H9 (cell line): ENCODE measurements around the gene POU6F2. TPM values are rescaled to one million over a fixed set of nuclear protein-coding genes. Genes with fewer than 3 reads are reported as not detected.

Experiments used
- DNase-seq: peaks from one replicate; pipeline ENCODE4 v3.0.0-alpha.2; 2017
- H2AFZ ChIP-seq: one replicate; pipeline ENCODE4 v1.6.1; 2013; ENCODE audit warnings: mild to moderate bottlenecking, low read length, control low read depth, moderate library complexity
- H2AK5ac ChIP-seq: 2 replicates; pipeline ENCODE4 v1.6.1; 2013; ENCODE audit warnings: low read length, control low read depth, mixed read lengths; ENCODE audit not compliant: insufficient read length
- H2BK120ac ChIP-seq: one replicate; pipeline ENCODE4 v1.6.1; 2013; ENCODE audit warnings: low read depth, mild to moderate bottlenecking, low read length, control low read depth, inconsistent platforms; ENCODE audit not compliant: poor library complexity, severe bottlenecking
- H2BK12ac ChIP-seq: 2 replicates; pipeline ENCODE4 v1.6.1; 2013; ENCODE audit warnings: low read length, control low read depth, mixed read lengths, low read depth; ENCODE audit not compliant: insufficient read length
- H2BK15ac ChIP-seq: 2 replicates; pipeline ENCODE4 v1.6.1; 2013; ENCODE audit warnings: low read depth, low read length, control low read depth
- H2BK20ac ChIP-seq: one replicate; pipeline ENCODE4 v1.6.1; 2013; ENCODE audit warnings: low read depth, mild to moderate bottlenecking, low read length, control low read depth, inconsistent platforms; ENCODE audit not compliant: poor library complexity, severe bottlenecking
- H2BK5ac ChIP-seq: 2 replicates; pipeline ENCODE4 v1.6.1; 2013; ENCODE audit warnings: low read length, control low read depth, mixed read lengths; ENCODE audit not compliant: insufficient read length
- H3K14ac ChIP-seq: 2 replicates; pipeline ENCODE4 v1.6.1; 2013; ENCODE audit warnings: low read length, control low read depth; ENCODE audit not compliant: insufficient read depth
- H3K18ac ChIP-seq: 2 replicates; pipeline ENCODE4 v1.6.1; 2013; ENCODE audit warnings: low read depth, mild to moderate bottlenecking, mixed read lengths, low read length, control low read depth; ENCODE audit not compliant: insufficient read length
- H3K23ac ChIP-seq: 2 replicates; pipeline ENCODE4 v1.6.1; 2013; ENCODE audit warnings: low read length, control low read depth, mixed read lengths, low read depth; ENCODE audit not compliant: insufficient read length
- H3K23me2 ChIP-seq: 2 replicates; pipeline ENCODE4 v1.6.1; 2013; ENCODE audit warnings: low read depth, mild to moderate bottlenecking, mixed read lengths, low read length, control low read depth; ENCODE audit not compliant: insufficient read length, poor library complexity, severe bottlenecking
- H3K27ac ChIP-seq: 2 replicates; pipeline ENCODE4 v1.5.1; 2013; ENCODE audit warnings: low read length, control low read depth, mixed read lengths, low read depth; ENCODE audit not compliant: insufficient read length
- H3K27me3 ChIP-seq: 2 replicates; pipeline ENCODE4 v1.6.1; 2013; ENCODE audit warnings: low read length, control low read depth, inconsistent platforms; ENCODE audit not compliant: insufficient read depth
- H3K4ac ChIP-seq: 2 replicates; pipeline ENCODE4 v1.6.1; 2013; ENCODE audit warnings: low read depth, mild to moderate bottlenecking, control low read depth, inconsistent platforms, low read length, moderate library complexity
- H3K4me1 ChIP-seq: 2 replicates; pipeline ENCODE4 v1.6.1; 2013; ENCODE audit warnings: low read length, control low read depth, inconsistent platforms; ENCODE audit not compliant: insufficient read depth
- H3K4me2 ChIP-seq: 2 replicates; pipeline ENCODE4 v1.6.1; 2013; ENCODE audit warnings: low read length, control low read depth, mixed read lengths; ENCODE audit not compliant: insufficient read length, insufficient read depth
- H3K56ac ChIP-seq: 2 replicates; pipeline ENCODE4 v1.6.1; 2013; ENCODE audit warnings: low read depth, mild to moderate bottlenecking, mixed read lengths, low read length, control low read depth; ENCODE audit not compliant: insufficient read length
- H3K79me1 ChIP-seq: 2 replicates; pipeline ENCODE4 v1.6.1; 2013; ENCODE audit warnings: low read depth, mild to moderate bottlenecking, moderate library complexity, low read length, control low read depth, inconsistent platforms; ENCODE audit not compliant: insufficient read depth, poor library complexity, severe bottlenecking
- H3K79me2 ChIP-seq: 2 replicates; pipeline ENCODE4 v1.6.1; 2013; ENCODE audit warnings: low read length, control low read depth, inconsistent platforms; ENCODE audit not compliant: insufficient read depth
- H3K9ac ChIP-seq: 2 replicates; pipeline ENCODE4 v1.6.1; 2013; ENCODE audit warnings: low read length, control low read depth, mixed read lengths; ENCODE audit not compliant: insufficient read length; ENCODE audit errors: extremely low read depth
- H3K9me3 ChIP-seq: one replicate; pipeline ENCODE4 v1.6.1; 2013; ENCODE audit warnings: low read depth, low read length, inconsistent platforms; ENCODE audit not compliant: control insufficient read depth
- H3T11ph ChIP-seq: one replicate; pipeline ENCODE4 v1.6.1; 2013; ENCODE audit warnings: mild to moderate bottlenecking, low read length, control low read depth, inconsistent platforms
- H4K20me1 ChIP-seq: one replicate; pipeline ENCODE4 v1.6.1; 2013; ENCODE audit not compliant: control insufficient read depth, insufficient read length, insufficient read depth
- H4K5ac ChIP-seq: 2 replicates; pipeline ENCODE4 v1.6.1; 2013; ENCODE audit warnings: low read depth, mild to moderate bottlenecking, mixed read lengths, low read length, control low read depth; ENCODE audit not compliant: insufficient read length
- H4K8ac ChIP-seq: replicated peaks from 2 replicates; pipeline ENCODE4 v1.6.1; 2013; ENCODE audit warnings: low read length, control low read depth, mixed read lengths, low read depth; ENCODE audit not compliant: insufficient read length
- H4K91ac ChIP-seq: 2 replicates; pipeline ENCODE4 v1.6.1; 2013; ENCODE audit warnings: low read depth, mild to moderate bottlenecking, moderate library complexity, mixed read lengths, low read length, control low read depth; ENCODE audit not compliant: insufficient read length
- H3K27ac Mint-ChIP-seq, 3 experiments: 2 replicates in 2 of 3; 3 replicates in 1 of 3; pipeline ENCODE4 v1.8.0; 2020 to 2021; ENCODE audit warnings: mixed read lengths in 3 of 3, mild to moderate bottlenecking in 1 of 3, moderate library complexity in 1 of 3
- H3K27me3 Mint-ChIP-seq: 2 replicates; pipeline ENCODE4 v1.8.0; 2021; ENCODE audit warnings: low read depth, mild to moderate bottlenecking, moderate library complexity, mixed read lengths
- H3K36me3 Mint-ChIP-seq, 3 experiments: 2 replicates in 2 of 3; 3 replicates in 1 of 3; pipeline ENCODE4 v1.8.0; 2020 to 2021; ENCODE audit warnings: low read depth in 3 of 3, mixed read lengths in 3 of 3; ENCODE audit not compliant: insufficient read depth in 1 of 3
- H3K4me1 Mint-ChIP-seq, 2 experiments: 2 replicates each; pipeline ENCODE4 v1.8.0; 2020; ENCODE audit warnings: mixed read lengths in 2 of 2
- H3K4me3 Mint-ChIP-seq, 2 experiments: 2 replicates in 1 of 2; 3 replicates in 1 of 2; pipeline ENCODE4 v1.8.0; 2020 to 2021; ENCODE audit warnings: mild to moderate bottlenecking in 2 of 2, mixed read lengths in 2 of 2, moderate library complexity in 1 of 2
- H3K9me3 Mint-ChIP-seq, 2 experiments: 2 replicates in 1 of 2; 3 replicates in 1 of 2; pipeline ENCODE4 v1.8.0; 2020; ENCODE audit warnings: mild to moderate bottlenecking in 2 of 2, mixed read lengths in 2 of 2, moderate library complexity in 1 of 2
- CTCF ChIP-seq: fragments of 200-600 bp; sonication (generic); conservative IDR thresholded peaks from 3 replicates; pipeline ENCODE4 v1.8.0; 2021; ENCODE audit warnings: antibody characterized with exemption, mild to moderate bottlenecking
- WGBS: extraction: QIAGEN DNeasy Blood & Tissue Kit; methylation state at CpG from one replicate; pipeline ENCODE4 v1.1.7; 2013; ENCODE audit warnings: missing lambda C conversion rate, low lambda C conversion rate, mixed read lengths; ENCODE audit not compliant: insufficient read length; ENCODE audit errors: extremely low coverage; 5-methylcytosine and 5-hydroxymethylcytosine counted together
- total RNA-seq: library from RNA; stranded (reverse); gene quantifications from 2 replicates; pipeline ENCODE4 v1.2.1, GENCODE V29; 2021

The POU6F2 gene
- total RNA-seq, 1 experiment from 2014 or later, result 1.9 TPM

GRCh38 chr7:39168403-39169098 is 190.8 kb downstream of the POU6F2 start:
- no peak overlapping the region for H3K18ac ChIP-seq

More at GRCh38 chr7:39168403-39169098, 190.8 kb downstream of the POU6F2 start:
- no peaks in the 10 kb centered on the region for H3K79me2 ChIP-seq
- no peak overlapping the region for H3K27ac ChIP-seq
- H2AFZ ChIP-seq, result no peak overlapping the region
- H2BK5ac ChIP-seq, result no peak overlapping the region
- TF ChIP-seq CTCF, result no peak
- H3K4me2 ChIP-seq, result no peak overlapping the region
- H3K36me3 Mint-ChIP-seq, result no peaks in the 10 kb centered on the region
- no peak overlapping the region for H3T11ph ChIP-seq
- no peak overlapping the region for H3K4ac ChIP-seq
- no peaks in the 10 kb centered on the region for H3K23me2 ChIP-seq
- H3K23ac ChIP-seq, result no peak overlapping the region
- no peaks in the 10 kb centered on the region for H3K9me3 ChIP-seq
- WGBS, result no CpG with 5 or more reads among the region's 8 CpGs
- H2BK12ac ChIP-seq, result no peak overlapping the region
- no peak overlapping the region for H3K56ac ChIP-seq
- no peak overlapping the region for H2BK120ac ChIP-seq
- no peak overlapping the region for H3K27ac Mint-ChIP-seq
- no peak for DNase-seq
- no peaks in the 10 kb centered on the region for H3K27me3 ChIP-seq
- H3K27me3 Mint-ChIP-seq, result no peaks in the 10 kb centered on the region
- no peaks in the 10 kb centered on the region for H3K79me1 ChIP-seq
- no peak overlapping the region for H4K5ac ChIP-seq
- H3K4me1 Mint-ChIP-seq, result peaks cover 6 to 8% of the 10 kb centered on the region in 2 experiments
- no peaks in the 10 kb centered on the region for H3K4me1 ChIP-seq
- no peak overlapping the region for H2BK15ac ChIP-seq
- no peaks in the 10 kb centered on the region for H4K20me1 ChIP-seq
- H2BK20ac ChIP-seq, result no peak overlapping the region
- H3K14ac ChIP-seq, result no peak overlapping the region
- H4K8ac ChIP-seq, result no peak overlapping the region
- no peak overlapping the region for H3K9ac ChIP-seq
- no peak overlapping the region for H4K91ac ChIP-seq
- no peak overlapping the region for H2AK5ac ChIP-seq
- H3K4me3 Mint-ChIP-seq, result no peak overlapping the region
- H3K9me3 Mint-ChIP-seq, result no peaks in the 10 kb centered on the region
